Stimulated activated CD4-positive, alpha-beta T cell treated with anti-CD3 and anti-CD28 coated beads, Interleukin-1b, Interleukin-23, amount 100 ng/mL, for 48 hours (primary cell): Measurements from ENCODE around the gene SDR9C7.
"Not testable (repeated sequence)": the region's sequence is repeated elsewhere in the genome, so short reads cannot be mapped to it uniquely, and the experiment has no call there.

Experiments used
- DNase-seq: peaks from one replicate; pipeline ENCODE4 v3.0.0-alpha.2; 2020

The SDR9C7 gene

DNA sequence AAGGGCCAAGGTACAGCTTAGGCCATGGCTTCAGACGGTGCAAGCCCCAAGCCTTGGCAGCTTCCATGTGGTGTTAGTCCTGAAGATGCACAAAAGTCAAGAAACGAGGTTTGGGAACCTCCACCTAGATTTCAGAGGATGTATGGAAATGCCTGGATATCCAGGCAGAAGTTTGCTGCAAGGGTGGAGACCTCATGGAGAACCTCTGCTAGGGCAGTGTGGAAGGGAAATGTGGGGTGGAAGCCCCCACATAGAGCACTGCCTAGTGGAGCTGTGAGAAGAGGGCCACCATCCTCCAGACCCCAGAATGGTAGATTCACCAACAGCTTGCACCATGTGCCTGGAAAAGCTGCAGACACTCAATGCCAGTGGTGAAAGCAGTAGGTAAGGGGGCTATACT lies 24.8 kb downstream of the SDR9C7 start:
- DNase-seq, result not testable (repeated sequence)

DNA sequence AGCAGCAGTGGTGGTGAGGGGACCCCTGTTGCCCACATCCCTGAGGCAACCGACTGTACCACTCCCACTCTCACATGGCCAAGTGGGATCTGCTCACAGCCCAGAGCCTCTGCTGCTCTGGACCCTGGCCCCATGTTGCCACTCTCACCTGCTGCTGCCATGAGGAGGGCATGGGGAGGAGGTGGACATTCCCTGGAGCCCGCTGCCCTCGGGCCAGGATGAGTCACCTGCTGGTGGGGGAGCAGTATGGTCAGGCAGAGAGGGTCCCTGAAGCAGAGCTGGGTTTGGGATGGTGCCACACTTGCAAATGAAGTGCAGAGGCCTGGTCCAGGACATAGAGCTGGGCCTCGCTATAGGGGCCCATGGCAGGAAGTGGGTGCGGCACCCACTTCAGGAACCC lies 26.1 kb downstream of the SDR9C7 start:
- DNase-seq, result no peak

DNA sequence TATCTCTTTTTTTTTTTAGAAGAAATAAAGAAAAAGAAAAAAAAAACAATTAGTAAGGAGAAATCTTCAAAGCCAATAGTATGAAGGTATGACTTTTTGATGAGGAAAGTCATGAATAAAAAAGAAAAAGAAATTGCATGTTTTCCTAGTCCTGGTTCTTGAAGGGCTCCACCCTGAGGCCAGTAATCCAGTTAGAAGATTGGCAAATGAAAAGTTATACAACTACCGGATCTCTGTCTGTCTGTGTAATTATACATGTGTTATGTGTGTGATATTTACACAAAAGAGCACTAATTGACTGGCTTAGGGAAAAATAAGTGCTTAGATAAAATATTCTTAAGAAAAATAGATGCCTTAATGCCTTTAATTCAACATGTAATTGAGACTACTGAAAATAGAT lies 28.4 kb downstream of the SDR9C7 start:
- DNase-seq, result no peak

DNA sequence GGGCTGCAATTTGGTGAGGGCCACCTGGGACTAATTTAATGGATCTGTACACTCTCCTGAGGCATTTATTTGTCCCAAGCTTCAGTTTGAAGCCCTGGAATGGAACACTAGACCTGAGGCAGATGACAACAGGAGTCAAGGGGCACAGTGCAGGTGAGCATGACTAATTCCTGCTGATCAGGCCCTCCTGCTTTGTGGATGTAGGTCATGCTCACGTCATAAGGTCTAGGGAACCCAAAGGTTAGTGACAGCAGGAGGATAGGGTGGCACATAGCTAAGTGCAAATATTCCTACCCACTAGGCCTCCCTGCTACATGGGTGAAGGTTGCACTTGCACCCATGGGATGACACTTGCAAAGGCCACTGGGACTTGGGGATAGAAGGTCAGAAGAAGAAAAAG lies 30.8 kb downstream of the SDR9C7 start:
- DNase-seq, result no peak

DNA sequence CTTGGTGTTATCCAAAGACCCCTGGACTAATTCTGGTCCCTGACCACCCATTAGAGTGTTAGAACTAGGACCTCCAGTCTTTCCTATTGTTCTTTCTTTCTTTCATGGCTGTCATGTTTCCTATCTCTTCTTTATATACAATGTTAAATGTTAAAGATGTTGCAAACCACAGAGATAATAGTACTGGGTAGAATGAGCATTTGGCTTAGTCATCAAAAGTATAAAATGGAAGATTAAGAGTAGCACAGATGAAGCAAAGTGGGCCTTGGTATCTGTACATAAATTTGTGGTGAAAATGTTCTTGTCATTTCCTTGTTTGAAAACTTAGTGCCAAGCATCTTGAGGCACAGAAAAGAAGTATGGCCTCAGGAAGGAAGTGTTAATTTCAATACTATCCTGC lies 32.9 kb downstream of the SDR9C7 start:
- not testable (repeated sequence) for DNase-seq

DNA sequence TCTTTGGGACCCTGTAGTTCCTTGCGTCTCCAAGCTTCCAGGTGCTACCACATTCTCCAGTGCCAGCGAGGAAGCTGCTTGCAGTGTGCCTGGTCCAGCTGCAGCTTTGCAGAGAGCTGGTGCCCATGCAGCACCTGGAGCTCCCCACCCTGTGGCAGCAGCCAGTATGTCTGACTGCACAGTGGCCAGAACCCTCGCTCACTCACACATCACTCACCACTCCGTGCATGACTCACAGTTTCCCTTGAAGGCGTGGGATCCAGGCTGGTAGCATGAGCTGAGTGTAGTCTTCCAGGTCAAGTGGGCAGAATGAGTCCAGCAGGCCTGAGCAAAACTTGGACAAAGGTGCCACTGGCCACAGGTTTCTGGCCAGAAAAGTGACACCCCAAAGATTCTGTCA lies 33.6 kb downstream of the SDR9C7 start:
- no peak for DNase-seq

DNA sequence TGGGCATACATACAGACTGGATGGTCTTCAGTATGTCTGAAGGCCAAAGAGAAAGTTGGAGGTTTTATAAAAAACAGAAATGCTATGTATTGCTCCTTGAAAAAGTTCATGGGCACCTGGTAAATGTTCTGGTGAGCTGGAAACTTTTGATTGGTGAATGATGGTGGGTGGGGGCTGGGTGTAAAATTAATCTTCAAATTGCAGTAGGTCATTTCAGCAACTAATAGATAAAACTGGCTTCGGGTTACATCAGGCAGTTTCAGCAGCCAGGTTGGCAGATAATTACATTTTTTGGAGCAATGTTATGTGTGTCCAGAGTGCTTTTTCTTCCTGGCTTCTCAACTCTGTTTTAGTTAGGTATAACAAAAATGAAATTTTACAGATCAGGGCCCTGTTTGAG lies 35.3 kb downstream of the SDR9C7 start:
- no peak for DNase-seq

DNA sequence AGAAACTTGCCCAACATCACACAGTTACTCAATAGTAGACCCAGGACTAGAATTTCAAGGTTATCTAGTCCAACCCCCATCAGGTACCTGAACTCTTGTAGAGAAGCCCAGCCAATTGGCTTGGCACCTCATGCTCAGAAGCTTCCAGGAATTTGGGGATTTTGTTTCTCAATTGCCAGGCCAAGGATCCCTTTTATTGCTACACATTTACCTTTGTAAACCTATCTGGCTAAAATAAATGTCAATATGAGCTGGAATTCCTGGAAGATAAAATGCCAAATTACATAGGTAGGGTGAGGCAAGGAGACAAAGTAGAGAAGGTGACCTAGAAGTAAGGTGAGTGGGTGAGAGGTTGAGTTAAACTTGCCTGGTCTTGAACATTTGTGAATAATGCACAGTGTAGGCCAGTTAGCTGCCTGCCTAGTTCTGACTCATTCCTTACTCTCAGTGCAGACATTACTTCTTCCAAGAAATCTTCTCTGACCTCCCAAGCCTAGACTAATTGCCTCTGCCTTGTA lies 36.3 kb downstream of the SDR9C7 start:
- DNase-seq, result no peak

DNA sequence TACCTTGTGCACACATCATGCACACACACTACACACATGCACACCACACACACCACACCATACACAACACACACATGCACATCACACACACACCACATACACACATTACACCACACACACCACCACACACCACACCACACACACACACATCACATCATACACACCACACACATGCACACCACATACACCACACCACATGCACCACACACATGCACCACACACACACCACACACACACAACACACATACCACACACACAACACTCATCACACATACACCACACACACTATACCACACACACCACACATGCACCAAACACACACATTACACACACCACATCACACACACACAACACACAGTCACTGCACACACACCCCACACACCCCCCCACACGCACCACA lies 38.1 kb downstream of the SDR9C7 start:
- DNase-seq, result no peak

DNA sequence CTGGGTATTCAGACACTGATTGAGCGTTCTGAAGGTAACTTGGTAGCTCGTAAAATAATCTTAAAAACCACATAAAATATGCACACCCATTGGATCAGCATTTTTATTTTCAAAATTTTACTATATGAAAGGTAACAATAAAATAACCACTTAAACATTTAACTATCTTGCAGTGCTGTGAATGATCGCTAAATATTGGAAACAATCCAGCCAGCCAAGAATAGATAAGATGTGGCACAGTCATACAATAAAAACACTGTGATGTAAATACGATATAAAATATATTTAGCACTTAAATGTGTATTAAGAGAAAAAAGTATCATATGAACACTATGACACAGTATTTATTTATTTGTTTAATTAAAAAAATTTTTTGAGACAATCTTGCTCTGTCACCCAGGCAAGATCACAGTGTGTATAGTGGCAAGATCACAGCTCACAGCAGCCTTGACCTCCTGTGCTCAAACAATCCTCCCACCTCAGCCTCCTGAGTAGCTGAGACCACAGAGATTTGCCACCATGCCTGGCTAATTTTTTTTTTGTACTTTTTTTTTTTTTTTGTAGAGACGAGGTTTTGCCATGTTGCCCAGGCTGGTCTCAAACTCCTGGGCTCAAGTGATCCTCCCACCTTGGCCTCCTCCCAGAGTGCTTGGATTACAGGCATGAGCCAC lies 39.4 kb downstream of the SDR9C7 start:
- no peak for DNase-seq

DNA sequence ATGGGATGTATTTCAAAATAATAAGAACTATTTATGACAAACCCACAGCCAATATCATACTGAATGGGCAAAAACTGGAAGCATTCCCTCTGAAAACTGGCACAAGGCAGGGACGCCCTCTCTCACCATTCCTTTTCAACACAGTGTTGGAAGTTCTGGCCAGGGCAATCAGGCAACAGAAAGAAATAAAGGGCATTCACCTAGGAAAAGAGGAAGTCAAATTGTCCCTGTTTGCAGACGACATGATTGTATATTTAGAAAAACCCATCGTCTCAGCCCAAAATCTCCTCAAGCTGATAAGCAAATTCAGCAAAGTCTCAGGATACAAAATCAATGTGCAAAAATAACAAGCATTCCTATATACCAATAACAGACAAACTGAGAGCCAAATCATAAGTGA lies 42.3 kb downstream of the SDR9C7 start:
- DNase-seq, result not testable (repeated sequence)

DNA sequence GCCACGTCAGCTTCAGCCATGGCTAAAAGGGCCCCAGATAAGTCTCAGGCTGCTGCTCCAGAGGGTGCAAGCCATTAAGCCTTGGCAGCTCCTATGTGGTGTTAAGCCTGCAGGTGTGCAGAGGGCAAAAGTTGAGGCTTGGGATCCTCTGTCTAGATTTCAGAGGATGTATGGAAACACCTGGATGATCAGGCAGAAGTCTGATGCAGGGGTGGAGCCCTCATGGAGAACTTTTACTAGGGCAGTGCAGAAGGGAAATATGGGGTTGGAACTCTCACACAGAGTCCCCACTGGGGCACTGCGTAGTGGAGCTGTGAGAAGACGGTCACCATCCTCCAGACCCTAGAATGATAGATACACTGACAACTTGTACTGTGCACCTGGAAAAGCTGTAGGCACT lies 47.9 kb downstream of the SDR9C7 start:
- no peak for DNase-seq

DNA sequence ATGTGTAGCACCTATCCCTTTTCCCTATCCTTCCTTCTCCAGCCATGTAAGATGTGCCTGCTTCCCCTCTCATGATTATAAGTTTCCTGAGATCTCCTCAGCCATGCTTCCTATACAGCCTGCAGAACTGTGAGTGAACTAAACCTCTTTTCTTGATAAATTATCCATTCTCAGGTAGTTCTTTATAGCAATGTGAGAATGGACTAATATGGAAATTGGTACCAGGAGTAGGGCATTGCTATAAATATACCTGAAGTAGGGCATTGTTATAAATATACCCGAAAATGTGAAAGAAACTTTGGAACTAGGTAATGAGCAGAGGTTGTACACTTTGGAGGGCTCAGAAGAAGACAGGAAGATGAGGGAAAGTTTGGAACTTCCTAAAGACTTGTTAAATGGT lies 48.9 kb downstream of the SDR9C7 start:
- no peak for DNase-seq

DNA sequence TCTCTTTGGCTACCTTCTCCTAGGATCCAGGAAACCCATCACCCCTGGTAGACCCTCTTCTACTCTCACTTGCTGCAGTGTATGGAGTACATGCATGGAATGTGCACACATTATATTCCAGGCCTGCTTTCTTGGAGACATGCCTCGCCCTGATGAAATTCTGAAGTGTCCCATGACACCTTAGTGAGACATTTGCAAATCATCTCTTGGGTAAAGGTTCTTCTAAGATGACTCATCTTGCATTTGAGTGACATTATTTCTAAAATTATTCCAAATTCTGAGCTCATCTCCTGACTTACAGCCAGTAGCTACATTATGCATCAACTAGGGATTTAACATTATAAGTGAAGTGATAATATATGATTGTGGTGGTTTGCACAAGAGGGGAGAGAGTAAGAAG lies 49.8 kb downstream of the SDR9C7 start:
- no peak for DNase-seq

DNA sequence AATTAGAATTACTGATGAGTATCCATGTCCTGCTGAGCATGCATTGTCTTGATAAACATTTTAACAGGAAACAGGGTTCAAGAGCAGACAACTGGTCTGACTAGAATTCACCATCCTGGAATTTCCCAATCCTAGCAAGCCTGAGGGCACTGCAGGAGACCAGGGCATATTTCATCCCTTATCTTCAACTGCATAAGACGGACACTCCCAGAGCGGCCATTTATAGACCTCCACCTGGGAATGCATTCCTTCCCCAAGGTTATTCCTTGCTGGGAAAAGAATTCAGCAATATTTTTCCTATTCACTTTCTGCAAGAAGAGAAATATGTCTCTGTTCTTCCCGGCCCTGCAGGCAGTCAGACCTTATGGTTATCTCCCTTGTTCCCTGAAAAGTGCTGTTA lies 51.8 kb downstream of the SDR9C7 start:
- not testable (repeated sequence) for DNase-seq

DNA sequence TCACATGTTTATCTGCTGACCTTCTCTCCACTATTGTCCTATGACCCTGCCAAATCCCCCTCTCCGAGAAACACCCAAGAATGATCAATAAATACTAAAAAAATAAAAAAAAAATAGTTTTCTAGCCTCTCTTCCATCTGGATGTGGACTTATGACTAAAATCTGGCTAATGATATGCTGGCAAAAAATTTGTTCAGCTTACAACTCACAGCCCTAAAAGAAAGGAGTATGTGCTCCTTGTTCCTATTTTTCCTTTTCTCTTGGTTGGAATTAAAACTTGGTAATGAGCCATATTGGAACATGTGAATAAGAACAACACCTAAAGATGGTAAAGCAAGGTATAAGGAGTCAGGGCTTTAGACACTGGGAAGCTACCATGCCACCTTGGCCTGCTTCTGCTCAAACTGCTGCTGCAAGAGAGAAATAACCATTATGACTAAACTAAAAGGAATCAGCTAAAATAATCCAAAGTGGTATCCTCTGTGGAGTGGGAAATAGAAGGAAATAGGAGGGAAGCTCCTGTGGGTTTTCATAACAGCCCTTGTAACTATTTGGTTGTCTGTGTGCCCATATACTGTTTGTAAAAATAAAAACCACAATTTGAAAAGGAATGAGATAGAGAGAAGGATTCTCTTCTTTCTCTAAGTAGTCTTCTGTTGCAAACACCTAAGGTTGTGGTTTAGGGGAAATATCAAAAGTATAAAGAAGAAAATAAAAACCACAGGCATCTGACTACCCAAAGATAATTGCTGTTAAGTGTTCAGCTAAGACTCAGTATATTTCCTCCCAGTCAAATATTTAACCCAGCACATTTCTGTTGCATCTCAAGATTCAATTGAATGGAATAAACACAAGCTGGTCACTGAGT lies 53.8 kb downstream of the SDR9C7 start:
- no peak for DNase-seq

DNA sequence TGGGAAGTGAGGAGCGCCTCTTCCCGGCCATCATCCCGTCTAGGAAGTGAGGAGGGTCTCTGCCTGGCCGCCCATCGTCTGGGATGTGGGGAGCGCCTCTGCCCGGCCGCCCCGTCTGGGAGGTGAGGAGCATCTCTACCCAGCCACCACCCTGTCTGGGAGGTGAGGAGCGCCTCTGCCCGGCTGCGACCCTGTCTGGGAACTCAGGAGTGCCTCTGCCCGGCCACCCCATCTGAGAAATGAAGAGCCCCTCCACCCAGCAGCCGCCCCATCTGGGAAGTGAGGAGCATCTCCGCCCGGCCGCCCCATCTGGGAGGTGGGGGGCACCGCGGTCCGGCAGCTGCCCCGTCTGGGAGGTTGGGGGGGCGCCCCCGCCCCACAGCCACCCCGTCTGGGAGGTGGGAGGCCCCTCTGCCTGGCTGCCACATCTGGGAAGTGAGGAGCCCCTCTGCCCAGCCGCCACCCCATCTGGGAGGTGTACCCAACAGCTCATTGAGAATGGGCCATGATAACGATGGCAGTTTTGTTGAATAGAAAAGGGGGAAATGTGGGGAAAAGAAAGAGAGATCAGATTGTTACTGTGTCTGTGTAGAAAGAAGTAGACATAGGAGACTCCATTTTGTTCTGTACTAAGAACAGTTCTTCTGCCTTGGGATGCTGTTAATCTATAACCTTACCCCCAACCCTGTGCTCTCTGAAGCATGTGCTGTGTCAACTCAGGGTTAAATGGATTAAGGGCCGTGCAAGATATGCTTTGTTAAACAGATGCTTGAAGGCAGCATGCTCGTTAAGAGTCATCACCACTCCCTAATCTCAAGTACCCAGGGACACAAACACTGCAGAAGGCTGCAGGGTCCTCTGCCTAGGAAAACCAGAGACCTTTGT lies 54.7 kb downstream of the SDR9C7 start:
- not testable (repeated sequence) for DNase-seq

DNA sequence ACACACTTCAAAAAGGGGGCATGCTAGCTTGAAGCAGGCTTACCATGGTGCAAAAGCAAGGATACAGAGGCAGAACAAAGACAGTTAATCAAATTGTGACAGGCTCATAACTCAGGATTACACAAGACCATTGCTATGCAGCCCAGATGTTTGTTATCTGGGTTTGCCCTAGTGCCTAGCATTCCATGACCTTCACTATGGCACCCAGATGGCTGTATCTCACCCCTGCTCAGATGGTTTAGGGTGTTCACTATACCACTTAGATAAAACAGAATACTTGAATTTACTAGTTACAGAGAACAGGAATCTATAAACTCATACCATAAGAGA lies 56.2 kb downstream of the SDR9C7 start:
- no peak for DNase-seq

DNA sequence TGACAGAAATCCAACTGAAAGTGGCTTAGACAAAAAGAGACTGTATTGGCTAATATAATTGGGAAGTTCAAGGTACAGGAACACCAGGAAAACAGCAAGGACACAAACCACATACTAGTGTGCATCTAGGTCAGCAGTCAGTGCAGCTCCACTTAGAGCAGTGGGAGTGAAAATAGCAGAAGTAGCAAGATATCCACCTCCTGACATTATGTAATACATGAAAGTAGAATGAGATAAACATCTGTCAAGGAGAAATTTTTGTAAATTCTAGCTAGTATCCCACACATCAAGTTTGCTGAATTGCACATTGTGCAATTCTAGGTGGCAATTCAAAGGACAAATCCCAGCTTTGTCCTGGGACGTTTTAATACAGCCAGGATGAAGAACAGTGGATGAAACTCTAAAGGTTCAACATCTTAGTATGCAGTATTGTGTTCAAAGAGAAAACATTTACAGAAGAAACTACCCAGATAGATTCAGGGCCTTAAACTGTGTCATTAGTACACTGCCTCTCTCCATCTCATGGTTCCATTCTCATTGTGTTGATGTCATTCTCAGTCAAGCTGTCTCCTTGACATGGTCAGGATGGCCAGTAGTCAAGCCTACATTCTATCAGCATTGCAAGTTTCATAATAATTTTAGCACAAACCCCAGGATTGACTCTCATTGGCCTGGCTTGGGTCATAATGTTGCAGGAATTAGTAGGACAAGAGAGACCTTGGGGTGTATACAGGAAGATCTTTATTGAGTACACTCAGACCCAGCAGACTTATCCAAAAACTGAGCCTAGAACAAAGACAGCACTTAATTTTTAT lies 56.8 kb downstream of the SDR9C7 start:
- DNase-seq, result no peak

DNA sequence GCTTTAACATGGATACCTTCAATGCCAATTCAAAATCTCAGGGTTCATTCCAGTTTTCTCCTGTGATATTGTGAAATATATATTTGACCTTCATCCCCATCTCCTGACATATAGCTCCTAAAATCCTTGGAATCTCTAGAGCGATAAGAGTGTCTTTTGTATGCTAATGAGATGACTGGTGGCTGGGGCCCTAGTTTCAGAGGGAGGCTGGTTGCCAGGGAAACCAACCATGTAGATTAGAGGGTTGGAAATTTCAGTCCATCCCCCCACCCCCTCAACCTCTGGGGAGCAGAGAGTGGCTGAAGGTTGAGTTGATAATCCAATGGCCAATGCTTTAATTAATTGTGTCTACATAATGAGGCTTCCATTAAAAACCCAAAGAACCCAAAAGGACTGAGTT lies 59.4 kb downstream of the SDR9C7 start:
- no peak for DNase-seq

DNA sequence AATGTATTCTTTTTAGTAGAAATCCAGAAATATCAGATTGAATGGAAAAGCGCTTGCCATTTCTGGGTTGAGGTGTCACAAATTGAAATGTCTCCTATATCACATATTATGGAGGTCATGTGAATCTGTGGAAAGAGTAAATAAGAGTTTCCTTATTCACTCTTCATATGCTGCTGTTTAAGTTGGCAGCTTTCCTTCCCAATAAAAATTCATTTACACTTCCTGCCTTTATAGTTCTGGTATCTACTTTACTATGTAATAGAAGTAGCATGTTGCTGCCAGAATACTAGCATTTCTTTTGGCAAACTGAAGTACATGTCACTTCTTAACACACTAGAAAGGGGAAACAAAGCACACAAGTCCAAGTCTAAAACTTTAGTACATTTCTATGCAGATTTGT lies 60.8 kb downstream of the SDR9C7 start:
- no peak for DNase-seq
